ENCODE results near the gene SGF29.

Gene SGF29

DNA sequence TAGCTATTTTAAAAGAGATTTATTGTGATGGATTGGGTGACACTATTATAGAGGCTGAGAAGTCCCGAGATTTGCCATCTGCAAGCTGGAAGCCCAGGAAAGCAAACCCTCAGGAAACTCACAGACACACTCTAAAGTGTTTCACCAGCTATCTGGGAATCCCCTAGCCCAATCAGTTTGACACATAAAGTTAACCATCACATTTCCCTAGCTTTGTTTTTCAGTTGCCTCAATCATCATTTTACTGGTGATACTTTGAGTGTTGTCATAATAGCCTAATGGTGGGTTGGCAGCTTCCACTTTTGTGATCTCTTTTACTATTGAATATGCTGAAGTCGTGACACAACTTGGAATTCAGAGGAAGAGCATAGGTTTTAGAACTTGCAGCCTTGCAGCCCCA lies 1.8 kb downstream of the SGF29 start:
- Histone ChIP-seq H3K9me3 (replicated peaks; ENCODE audit: insufficient read depth, low read length) (no peaks in the 10 kb centered on the region), H3K27ac (ENCODE audit: low read length) (no peak overlapping the region), H3K36me3 (replicated peaks; ENCODE audit: insufficient read depth, low read length) (no peaks in the 10 kb centered on the region), H3K4me1 (ENCODE audit: low read length) (no peaks in the 10 kb centered on the region), H3K4me3 (ENCODE audit: low read length) (no peak overlapping the region), H3K27me3 (replicated peaks; ENCODE audit: insufficient read depth, low read length) (no peaks in the 10 kb centered on the region), H3F3A (ENCODE audit: insufficient read depth, low read length) (no peaks in the 10 kb centered on the region), H3K79me2 (ENCODE audit: low read length) (peaks cover 15% of the 10 kb centered on the region), H3K4me2 (ENCODE audit: low read depth, low read length) (no peak overlapping the region), H3K9ac (ENCODE audit: low read length) (no peak overlapping the region), H3K9me2 (replicated peaks; ENCODE audit: insufficient read depth, low read length) (no peaks in the 10 kb centered on the region), H2AFZ (ENCODE audit: low read length) (no peak overlapping the region), H4K20me1 (ENCODE audit: insufficient read depth, low read length) (no peaks in the 10 kb centered on the region)
- no peak for DNase-seq
- no peak for TF ChIP-seq EZH2 (optimal IDR thresholded peaks at IDR 0.05; ENCODE audit: low read depth, low read length)
- TF ChIP-seq EZH2phosphoT487 (IDR thresholded peaks at IDR 0.05; ENCODE audit: low read length): no peak

DNA sequence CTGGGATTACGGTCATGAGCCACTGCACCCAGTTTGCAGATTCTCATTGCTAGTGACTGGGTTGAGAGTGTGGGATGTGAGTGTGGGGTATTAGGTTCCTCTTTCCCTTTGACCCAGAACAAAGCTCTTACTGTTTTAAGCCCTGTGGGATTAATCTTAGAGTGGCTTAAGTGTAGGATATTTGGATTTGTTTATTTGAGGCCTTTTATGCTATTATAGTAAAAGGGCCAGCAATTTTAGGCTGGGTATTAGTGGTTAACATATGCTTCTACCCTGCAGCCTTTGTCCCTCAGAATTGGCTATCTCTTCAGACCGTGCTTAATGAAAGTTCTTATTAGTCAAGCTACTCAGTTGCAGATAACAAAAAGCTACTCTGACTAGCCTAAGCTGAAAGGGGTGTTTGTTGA lies 3.2 kb downstream of the SGF29 start:
- Histone ChIP-seq H3K79me2 (ENCODE audit: low read length) (peaks cover 15% of the 10 kb centered on the region), H3K9me2 (replicated peaks; ENCODE audit: insufficient read depth, low read length) (no peaks in the 10 kb centered on the region), H3K9ac (ENCODE audit: low read length) (no peak overlapping the region), H3K36me3 (replicated peaks; ENCODE audit: insufficient read depth, low read length) (no peaks in the 10 kb centered on the region), H3K27ac (ENCODE audit: low read length) (no peak overlapping the region), H3K4me1 (ENCODE audit: low read length) (no peaks in the 10 kb centered on the region), H2AFZ (ENCODE audit: low read length) (no peak overlapping the region), H3K27me3 (replicated peaks; ENCODE audit: insufficient read depth, low read length) (no peaks in the 10 kb centered on the region), H3F3A (ENCODE audit: insufficient read depth, low read length) (no peaks in the 10 kb centered on the region), H3K4me2 (ENCODE audit: low read depth, low read length) (no peak overlapping the region), H3K9me3 (replicated peaks; ENCODE audit: insufficient read depth, low read length) (no peaks in the 10 kb centered on the region), H4K20me1 (ENCODE audit: insufficient read depth, low read length) (no peaks in the 10 kb centered on the region), H3K4me3 (ENCODE audit: low read length) (no peak overlapping the region)
- DNase-seq: no peak
- TF ChIP-seq EZH2phosphoT487 (IDR thresholded peaks at IDR 0.05; ENCODE audit: low read length): no peak
- TF ChIP-seq CTCF (IDR thresholded peaks at IDR 0.05; ENCODE audit: low read length): no peak
- no peak for TF ChIP-seq EZH2 (optimal IDR thresholded peaks at IDR 0.05; ENCODE audit: low read depth, low read length)

DNA sequence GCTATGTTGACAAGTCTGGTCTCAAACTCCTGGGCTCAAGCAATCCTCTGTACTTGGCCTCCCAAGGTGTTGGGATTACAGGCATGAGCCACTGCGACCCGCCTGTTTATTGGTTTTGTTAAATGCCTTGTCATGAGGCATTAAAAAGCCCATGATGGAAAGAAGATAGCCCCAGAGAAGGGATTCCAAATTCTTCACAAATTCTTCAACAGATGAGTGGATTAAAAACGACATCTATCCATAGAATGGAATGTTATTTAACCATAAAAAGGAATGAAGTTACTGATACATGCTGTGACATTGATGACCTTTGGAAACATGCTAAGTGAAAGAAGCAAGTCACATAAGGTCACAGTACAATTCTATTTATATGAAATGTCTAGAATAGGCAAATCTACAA lies 4.7 kb downstream of the SGF29 start:
- H3K4me1 ChIP-seq (ENCODE audit: low read length): no peaks in the 10 kb centered on the region
- H3K79me2 ChIP-seq (ENCODE audit: low read length): peaks cover 15% of the 10 kb centered on the region
- H3F3A ChIP-seq (ENCODE audit: insufficient read depth, low read length): no peaks in the 10 kb centered on the region
- H3K9ac ChIP-seq (ENCODE audit: low read length): no peak overlapping the region
- H3K4me3 ChIP-seq (ENCODE audit: low read length): no peak overlapping the region
- H3K9me2 ChIP-seq (replicated peaks; ENCODE audit: insufficient read depth, low read length): no peaks in the 10 kb centered on the region
- H3K27ac ChIP-seq (ENCODE audit: low read length): no peak overlapping the region
- H3K27me3 ChIP-seq (replicated peaks; ENCODE audit: insufficient read depth, low read length): no peaks in the 10 kb centered on the region
- H3K9me3 ChIP-seq (replicated peaks; ENCODE audit: insufficient read depth, low read length): no peaks in the 10 kb centered on the region
- TF ChIP-seq EZH2phosphoT487 (IDR thresholded peaks at IDR 0.05; ENCODE audit: low read length): no peak
- TF ChIP-seq CTCF (IDR thresholded peaks at IDR 0.05; ENCODE audit: low read length): no peak
- TF ChIP-seq EZH2 (optimal IDR thresholded peaks at IDR 0.05; ENCODE audit: low read depth, low read length): no peak
- no peaks in the 10 kb centered on the region for H3K36me3 ChIP-seq (replicated peaks; ENCODE audit: insufficient read depth, low read length)
- no peaks in the 10 kb centered on the region for H4K20me1 ChIP-seq (ENCODE audit: insufficient read depth, low read length)
- no peak overlapping the region for H3K4me2 ChIP-seq (ENCODE audit: low read depth, low read length)
- H2AFZ ChIP-seq (ENCODE audit: low read length): no peak overlapping the region
- DNase-seq: no peak

- no peak overlapping the region for H3K27ac ChIP-seq (ENCODE audit: low read length)
- H3K9ac ChIP-seq (ENCODE audit: low read length): no peak overlapping the region
- no peaks in the 10 kb centered on the region for H3K4me1 ChIP-seq (ENCODE audit: low read length)
- no peaks in the 10 kb centered on the region for H3F3A ChIP-seq (ENCODE audit: insufficient read depth, low read length)
- DNase-seq: no peak
- peaks cover 12% of the 10 kb centered on the region for H3K79me2 ChIP-seq (ENCODE audit: low read length)
- H3K36me3 ChIP-seq (replicated peaks; ENCODE audit: insufficient read depth, low read length): no peaks in the 10 kb centered on the region
- H2AFZ ChIP-seq (ENCODE audit: low read length): no peak overlapping the region
- H3K9me2 ChIP-seq (replicated peaks; ENCODE audit: insufficient read depth, low read length): no peaks in the 10 kb centered on the region
- no peaks in the 10 kb centered on the region for H3K9me3 ChIP-seq (replicated peaks; ENCODE audit: insufficient read depth, low read length)
- no peaks in the 10 kb centered on the region for H3K27me3 ChIP-seq (replicated peaks; ENCODE audit: insufficient read depth, low read length)
- H3K4me2 ChIP-seq (ENCODE audit: low read depth, low read length): no peak overlapping the region
- TF ChIP-seq EZH2phosphoT487 (IDR thresholded peaks at IDR 0.05; ENCODE audit: low read length) (no peak), EZH2 (optimal IDR thresholded peaks at IDR 0.05; ENCODE audit: low read depth, low read length) (no peak)
- H4K20me1 ChIP-seq (ENCODE audit: insufficient read depth, low read length): no peaks in the 10 kb centered on the region
- H3K4me3 ChIP-seq (ENCODE audit: low read length): no peak overlapping the region
These were observed 8.0 kb downstream of the SGF29 start for GRCh38 chr16:28561557-28562187.
